Prostate gland (tissue), 2 donors: Measurements from ENCODE around the gene KRTAP26-1. TPM values are rescaled to one million over a fixed set of nuclear protein-coding genes. Genes with fewer than 3 reads are reported as not detected.

ENCODE experiments used
- DNase-seq: peaks from one replicate; pipeline ENCODE4 v3.0.0-alpha.2; 2019; ENCODE audit warnings: low spot score
- H3K27ac ChIP-seq, 2 donors: fragments of 200-600 bp; sonication (generic); 2 replicates each; pipeline ENCODE4 v1.5.1; 2017 to 2019
- H3K27me3 ChIP-seq: fragments of 200-600 bp; sonication (generic); replicated peaks from 2 replicates; pipeline ENCODE4 v1.5.1; 2019; ENCODE audit not compliant: insufficient read depth
- H3K36me3 ChIP-seq, 2 donors: fragments of 200-600 bp; sonication (generic); 1 replicate in 1 of 2; 2 replicates in 1 of 2; pipeline versions ENCODE4 v1.5.1 to v1.8.1; 2017 to 2019
- H3K4me1 ChIP-seq: fragments of 200-600 bp; sonication (generic); replicated peaks from 2 replicates; pipeline ENCODE4 v1.5.1; 2019
- H3K4me3 ChIP-seq, 2 donors: fragments of 200-600 bp; sonication (generic); 2 replicates each; pipeline ENCODE4 v1.5.1; 2017 to 2019
- H3K9me3 ChIP-seq: fragments of 200-600 bp; sonication (generic); 2 replicates; pipeline ENCODE4 v1.5.1; 2017
- POLR2A ChIP-seq: fragments of 450-650 bp; IDR thresholded peaks from one replicate; pipeline ENCODE4 v1.6.1; 2016; ENCODE audit warnings: antibody characterized with exemption, mild to moderate bottlenecking
- POLR2AphosphoS5 ChIP-seq: sonication (generic); formaldehyde crosslinking; IDR thresholded peaks from one replicate; pipeline ENCODE4 v1.6.1; 2017; ENCODE audit warnings: antibody characterized with exemption
- WGBS: methylation state at CpG from one replicate; pipeline ENCODE4 v1.1.5; 2018; 5-methylcytosine and 5-hydroxymethylcytosine counted together
- intact Hi-C: fragments of 100-400 bp; cut with DNase I; formaldehyde crosslinking; loops from one replicate; pipeline ENCODE4 v1.14.2; 2022
- total RNA-seq, 2 donors: library from RNA; depleted of rRNA; stranded (reverse); fragments of >200 nt; gene quantifications; one replicate each; pipeline ENCODE4 v1.1.0, GENCODE V29; 2016
- TF ChIP-seq, protein P1 (sequence below), 4 experiments: fragments of 200-600 bp in 2 of 4; fragments of 450-650 bp in 2 of 4; sonication (generic) in 2 of 4; IDR thresholded peaks; 1 replicate in 3 of 4; 2 replicates in 1 of 4; pipeline ENCODE4 v1.5.1; 2016 to 2019; ENCODE audit warnings: antibody characterized with exemption in 4 of 4, mild to moderate bottlenecking in 2 of 4, moderate library complexity in 2 of 4

Gene KRTAP26-1
- total RNA-seq, 2 donors from 2014 or later: not detected

DNA sequence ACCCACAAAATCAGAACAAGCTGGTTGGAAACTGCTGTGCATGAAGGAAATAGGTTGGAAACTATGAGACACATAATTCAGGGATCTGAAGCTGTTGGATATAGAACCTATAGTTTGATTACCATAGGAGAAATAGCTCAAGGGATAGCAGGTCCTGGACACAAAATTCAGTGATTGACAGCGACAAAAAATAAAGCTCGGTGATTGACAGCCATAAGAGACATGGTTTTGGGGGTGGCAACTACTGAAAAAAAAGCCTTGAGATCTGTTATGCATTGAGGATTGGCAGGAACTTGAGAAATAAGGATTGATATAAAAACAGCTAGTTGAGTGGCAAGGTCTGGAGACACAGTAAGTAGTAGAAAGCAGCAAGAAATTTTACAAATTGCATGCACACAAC lies 30.9 kb downstream of the KRTAP26-1 start, which contains the start of gene KRTAP25-1:
KRTAP25-1 (minus strand) TSS at position 300 of the 400 bp plus-strand sequence; CDS start at position 276, 24 bp downstream.
- WGBS: 92% methylated on average over 2 of the region's 2 CpGs

DNA sequence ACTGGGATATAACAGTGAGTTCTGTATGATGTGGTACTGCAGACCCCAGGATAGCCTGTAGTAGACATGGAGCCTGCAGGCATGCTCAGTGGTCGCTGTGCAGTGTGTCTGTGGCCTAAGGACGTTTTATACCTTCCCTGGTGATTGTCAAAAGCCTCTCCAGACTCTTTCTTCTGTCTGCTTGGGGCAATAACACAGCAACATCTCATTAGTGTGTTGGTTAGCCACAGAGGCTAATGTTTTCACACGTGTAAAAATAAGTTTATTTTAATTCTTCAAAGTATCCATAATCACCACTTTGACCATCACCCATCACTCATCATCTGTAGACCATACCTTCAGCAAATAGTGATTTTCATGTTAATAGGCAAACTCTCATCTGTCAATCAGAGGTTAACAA lies 37.3 kb downstream of the KRTAP26-1 start, which contains the start of gene KRTAP24-1:
KRTAP24-1 (minus strand) TSS at position 101 of the 400 bp plus-strand sequence; CDS start at position 83, 18 bp downstream.
- no peaks in the 10 kb centered on the region for H3K4me1 ChIP-seq
- H3K27me3 ChIP-seq: no peaks in the 10 kb centered on the region
- H3K27ac ChIP-seq: no peak within 1 kb of the TSS
- no peaks in the 10 kb centered on the region for H3K9me3 ChIP-seq
- intact Hi-C loops: no loop called here
- no peak for DNase-seq
- H3K36me3 ChIP-seq: no peaks in the 10 kb centered on the region
- 52% methylated on average over 3 of the region's 3 CpGs for WGBS
- no peak within 1 kb of the TSS for H3K4me3 ChIP-seq
- no peak for TF ChIP-seq POLR2AphosphoS5
- TF ChIP-seq, protein P1, sequence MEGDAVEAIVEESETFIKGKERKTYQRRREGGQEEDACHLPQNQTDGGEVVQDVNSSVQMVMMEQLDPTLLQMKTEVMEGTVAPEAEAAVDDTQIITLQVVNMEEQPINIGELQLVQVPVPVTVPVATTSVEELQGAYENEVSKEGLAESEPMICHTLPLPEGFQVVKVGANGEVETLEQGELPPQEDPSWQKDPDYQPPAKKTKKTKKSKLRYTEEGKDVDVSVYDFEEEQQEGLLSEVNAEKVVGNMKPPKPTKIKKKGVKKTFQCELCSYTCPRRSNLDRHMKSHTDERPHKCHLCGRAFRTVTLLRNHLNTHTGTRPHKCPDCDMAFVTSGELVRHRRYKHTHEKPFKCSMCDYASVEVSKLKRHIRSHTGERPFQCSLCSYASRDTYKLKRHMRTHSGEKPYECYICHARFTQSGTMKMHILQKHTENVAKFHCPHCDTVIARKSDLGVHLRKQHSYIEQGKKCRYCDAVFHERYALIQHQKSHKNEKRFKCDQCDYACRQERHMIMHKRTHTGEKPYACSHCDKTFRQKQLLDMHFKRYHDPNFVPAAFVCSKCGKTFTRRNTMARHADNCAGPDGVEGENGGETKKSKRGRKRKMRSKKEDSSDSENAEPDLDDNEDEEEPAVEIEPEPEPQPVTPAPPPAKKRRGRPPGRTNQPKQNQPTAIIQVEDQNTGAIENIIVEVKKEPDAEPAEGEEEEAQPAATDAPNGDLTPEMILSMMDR (IDR thresholded peaks at IDR 0.05): no peak
- TF ChIP-seq POLR2A: no peak

More for the DNA sequence above, 30.9 kb downstream of the KRTAP26-1 start, which contains the start of gene KRTAP25-1:
- H3K27me3 ChIP-seq: no peaks in the 10 kb centered on the region
- no peak within 1 kb of the TSS for H3K27ac ChIP-seq
- DNase-seq: no peak
- H3K36me3 ChIP-seq: no peaks in the 10 kb centered on the region
- no peak within 1 kb of the TSS for H3K4me3 ChIP-seq
- no peaks in the 10 kb centered on the region for H3K4me1 ChIP-seq
- no peak for TF ChIP-seq POLR2AphosphoS5
- TF ChIP-seq POLR2A: no peak
- TF ChIP-seq, protein P1 (IDR thresholded peaks at IDR 0.05): no peak
- intact Hi-C loops: no loop called here
- H3K9me3 ChIP-seq: no peaks in the 10 kb centered on the region

DNA sequence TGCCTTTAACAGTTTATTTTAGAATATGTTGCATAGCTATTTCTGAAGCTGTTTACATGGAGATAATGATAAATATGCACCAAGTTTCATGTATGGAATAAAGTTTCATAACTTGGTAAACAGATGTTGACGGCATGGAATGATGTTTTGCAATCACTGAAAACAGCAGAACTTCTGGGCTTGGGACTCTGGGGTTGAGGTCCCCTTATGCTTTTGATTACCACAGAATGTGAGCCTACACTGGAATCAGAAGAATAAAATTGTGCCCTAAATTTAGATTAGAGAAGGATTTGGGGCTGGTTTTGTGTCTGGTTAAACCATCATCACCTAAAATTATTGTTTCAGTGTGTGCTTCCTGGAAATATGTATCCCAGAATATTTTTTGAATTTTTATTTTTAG lies 48.5 kb downstream of the KRTAP26-1 start:
- H3K27me3 ChIP-seq: no peaks in the 10 kb centered on the region
- TF ChIP-seq, protein P1 (IDR thresholded peaks at IDR 0.05): no peak
- TF ChIP-seq POLR2AphosphoS5 (no peak), POLR2A (no peak)
- no peaks in the 10 kb centered on the region for H3K36me3 ChIP-seq

DNA sequence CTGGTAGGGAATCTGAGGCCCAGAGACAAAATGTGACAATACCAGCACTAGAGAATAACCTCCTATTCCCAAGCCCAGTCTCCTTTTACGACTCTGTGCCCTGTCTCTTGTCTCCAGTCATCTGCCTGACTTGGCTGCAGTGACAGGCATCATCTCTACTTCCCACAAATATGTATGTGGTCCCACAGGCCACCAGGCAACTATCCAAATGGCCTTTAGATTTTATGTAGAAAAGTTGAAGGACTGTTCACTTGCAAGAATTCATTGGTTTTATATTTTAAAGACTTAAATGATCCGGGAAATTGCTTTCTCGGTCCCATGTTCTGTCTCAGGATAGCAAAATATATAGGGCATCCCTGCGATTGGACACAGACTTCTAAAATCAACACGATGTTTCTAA lies 49.0 kb downstream of the KRTAP26-1 start:
- H3K27ac ChIP-seq: no peak overlapping the region
- DNase-seq: no peak
- no peaks in the 10 kb centered on the region for H3K4me1 ChIP-seq
- TF ChIP-seq POLR2A: no peak
- TF ChIP-seq, protein P1 (IDR thresholded peaks at IDR 0.05): no peak
- TF ChIP-seq POLR2AphosphoS5: no peak
- no peaks in the 10 kb centered on the region for H3K9me3 ChIP-seq
- intact Hi-C loops: no loop called here
- no peaks in the 10 kb centered on the region for H3K27me3 ChIP-seq
- H3K36me3 ChIP-seq: no peaks in the 10 kb centered on the region
- 55% methylated on average over 5 of the region's 5 CpGs for WGBS
- H3K4me3 ChIP-seq: no peak overlapping the region

More for the DNA sequence above, 48.5 kb downstream of the KRTAP26-1 start:
- 87% methylated on average over 1 of the region's 1 CpG for WGBS
- intact Hi-C loops: no loop called here
- DNase-seq: no peak
- Histone ChIP-seq H3K4me1 (no peaks in the 10 kb centered on the region), H3K27ac (no peak overlapping the region), H3K9me3 (no peaks in the 10 kb centered on the region), H3K4me3 (no peak overlapping the region)

DNA sequence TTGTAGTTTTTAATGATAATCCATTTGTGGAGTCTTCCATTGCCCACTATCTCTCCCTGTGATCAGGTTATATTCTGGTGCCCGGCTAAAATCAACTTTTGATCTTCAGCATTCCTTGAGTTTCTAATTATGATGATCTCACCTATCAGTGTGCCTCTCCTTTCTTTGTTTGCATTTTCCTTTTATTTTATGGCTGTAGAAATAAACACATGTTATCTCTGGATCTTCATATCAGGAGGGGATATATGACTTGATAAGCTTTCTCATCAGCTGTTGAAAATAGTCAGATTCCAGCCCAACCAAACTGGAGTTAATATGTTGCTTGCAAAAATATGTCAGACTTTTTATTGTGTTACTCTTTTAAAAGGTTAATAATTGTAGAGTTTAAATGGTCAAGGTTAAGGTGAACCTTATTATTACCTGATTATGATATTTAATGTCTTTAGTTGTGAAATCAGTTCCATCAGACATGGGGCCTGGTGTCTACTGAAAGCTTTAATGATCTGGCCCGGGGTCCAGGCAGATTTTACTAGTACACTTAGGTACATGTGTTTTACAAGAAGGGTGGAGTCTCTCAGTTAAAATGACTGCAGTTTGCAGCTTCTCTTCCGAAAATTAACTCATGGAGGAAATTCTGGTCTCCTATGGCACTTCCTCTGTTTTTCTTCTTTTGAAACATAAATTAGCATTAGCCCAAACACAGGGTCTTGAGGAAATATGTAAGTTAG lies 50.1 kb downstream of the KRTAP26-1 start:
- Histone ChIP-seq H3K27ac (no peak overlapping the region), H3K4me1 (no peaks in the 10 kb centered on the region), H3K36me3 (no peaks in the 10 kb centered on the region), H3K4me3 (no peak overlapping the region), H3K27me3 (no peaks in the 10 kb centered on the region), H3K9me3 (no peaks in the 10 kb centered on the region)
- TF ChIP-seq POLR2AphosphoS5 (no peak), POLR2A (no peak)
- TF ChIP-seq, protein P1 (IDR thresholded peaks at IDR 0.05): no peak
- 11% methylated on average over 3 of the region's 3 CpGs for WGBS
- intact Hi-C loops: no loop called here
- no peak for DNase-seq
